K562 (cell line): ENCODE data around the gene MTO1. TPM values are rescaled to one million over a fixed set of nuclear protein-coding genes. Genes with fewer than 3 reads are reported as not detected.

Source experiments
- BRCA1 ChIP-seq, 2 experiments: fragments of 450-650 bp in 1 of 2; sonication (generic) in 1 of 2; formaldehyde crosslinking in 1 of 2; IDR thresholded peaks; 2 replicates each; pipeline versions ENCODE4 v1.5.0 to v1.6.1; 2017 to 2020; ENCODE audit warnings: mild to moderate bottlenecking in 1 of 2, missing genetic modification reagents in 1 of 2
- NCOA1 ChIP-seq: fragments of 450-650 bp; IDR thresholded peaks from 2 replicates; pipeline ENCODE4 v1.6.1; 2016; ENCODE audit warnings: low read depth
- PHB2 ChIP-seq: fragments of 450-650 bp; IDR thresholded peaks from 2 replicates; pipeline ENCODE4 v1.6.1; 2017; ENCODE audit warnings: low read depth
- PHF8 ChIP-seq: fragments of 200-600 bp; sonication (generic); IDR thresholded peaks from 2 replicates; pipeline ENCODE4 v1.6.1; 2012; ENCODE audit warnings: mixed run types, mild to moderate bottlenecking, inconsistent platforms, low read length, moderate library complexity, borderline replicate concordance
- STAT5B ChIP-seq: fragments of 250-450 bp; sonication (Bioruptor Pico); IDR thresholded peaks from 2 replicates; pipeline ENCODE4 v1.8.0; 2021; ENCODE audit warnings: mild to moderate bottlenecking, inconsistent platforms
- TCF7L2 ChIP-seq: fragments of 150-350 bp; IDR thresholded peaks from 2 replicates; pipeline ENCODE4 v1.6.1; 2016; ENCODE audit warnings: low read depth, mild to moderate bottlenecking, low read length, moderate library complexity
- ZNF512 ChIP-seq: IDR thresholded peaks from 2 replicates; pipeline ENCODE4 v1.6.1; 2016; ENCODE audit warnings: missing genetic modification characterization, missing compliant biosample characterization
- polyA plus RNA-seq, 8 experiments: library from polyadenylated mRNA; depleted of rRNA in 4 of 8; stranded (reverse) in 5 of 8; unstranded in 3 of 8; fragments of >200 nt; fragmentation: Nextera tagmentation in 2 of 8; fragmentation: Illumina TruSeq in 1 of 8; extraction: Ambion mirVana in 2 of 8; extraction: Trizol in 1 of 8; gene quantifications; 2 replicates each; pipeline versions ENCODE4 v1.2.1 to v1.2.3, GENCODE V29; 2011 to 2014; ENCODE audit warnings: inconsistent platforms in 1 of 8, missing spikeins in 1 of 8
- total RNA-seq, 7 experiments: library from RNA; depleted of rRNA in 6 of 7; stranded (reverse); fragments of >200 nt in 6 of 7; fragmentation: Illumina TruSeq in 2 of 7; extraction: Trizol in 2 of 7; gene quantifications; 2 replicates each; pipeline versions ENCODE4 v1.2.1 to v1.2.3, GENCODE V29; 2011 to 2021; ENCODE audit warnings: low replicate concordance in 1 of 7
- TF ChIP-seq, protein P1 (sequence below): fragments of 200-600 bp; sonication (generic); IDR thresholded peaks from one replicate; pipeline ENCODE4 v1.6.1; 2012; ENCODE audit warnings: mild to moderate bottlenecking, low read depth, low read length, inconsistent platforms
- TF ChIP-seq, protein P2 (sequence below): fragments of 250-450 bp; sonication (Bioruptor Pico); IDR thresholded peaks from 2 replicates; pipeline ENCODE4 v1.5.0; 2022; ENCODE audit warnings: mild to moderate bottlenecking

MTO1 gene
- total and polyA plus RNA-seq, 9 of the 15 experiments (the other 6 are each of a cell fraction or from before 2014, with no cell fraction given): 33.4 to 62.3 (median 50.6) TPM

DNA sequence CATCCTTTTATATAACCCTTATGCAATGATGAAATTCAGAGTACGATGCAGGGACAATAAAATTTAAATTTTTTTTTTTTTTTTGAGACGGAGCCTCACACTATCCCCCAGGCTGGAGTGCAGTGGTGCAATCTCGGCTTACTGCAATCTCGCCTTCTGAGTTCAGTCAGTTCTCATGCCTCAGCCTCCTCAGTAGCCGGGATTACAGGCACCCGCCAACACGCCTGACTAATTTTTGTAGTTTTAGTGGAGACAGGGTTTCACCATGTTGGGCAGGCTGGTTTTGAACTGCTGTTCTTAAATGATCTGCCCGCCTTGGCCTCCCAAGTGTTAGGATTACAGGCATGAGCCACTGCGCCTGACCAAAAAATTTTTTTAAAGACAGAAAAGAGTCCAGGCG, 15.2 kb downstream of the MTO1 start (continued):
- TF ChIP-seq, protein P1, sequence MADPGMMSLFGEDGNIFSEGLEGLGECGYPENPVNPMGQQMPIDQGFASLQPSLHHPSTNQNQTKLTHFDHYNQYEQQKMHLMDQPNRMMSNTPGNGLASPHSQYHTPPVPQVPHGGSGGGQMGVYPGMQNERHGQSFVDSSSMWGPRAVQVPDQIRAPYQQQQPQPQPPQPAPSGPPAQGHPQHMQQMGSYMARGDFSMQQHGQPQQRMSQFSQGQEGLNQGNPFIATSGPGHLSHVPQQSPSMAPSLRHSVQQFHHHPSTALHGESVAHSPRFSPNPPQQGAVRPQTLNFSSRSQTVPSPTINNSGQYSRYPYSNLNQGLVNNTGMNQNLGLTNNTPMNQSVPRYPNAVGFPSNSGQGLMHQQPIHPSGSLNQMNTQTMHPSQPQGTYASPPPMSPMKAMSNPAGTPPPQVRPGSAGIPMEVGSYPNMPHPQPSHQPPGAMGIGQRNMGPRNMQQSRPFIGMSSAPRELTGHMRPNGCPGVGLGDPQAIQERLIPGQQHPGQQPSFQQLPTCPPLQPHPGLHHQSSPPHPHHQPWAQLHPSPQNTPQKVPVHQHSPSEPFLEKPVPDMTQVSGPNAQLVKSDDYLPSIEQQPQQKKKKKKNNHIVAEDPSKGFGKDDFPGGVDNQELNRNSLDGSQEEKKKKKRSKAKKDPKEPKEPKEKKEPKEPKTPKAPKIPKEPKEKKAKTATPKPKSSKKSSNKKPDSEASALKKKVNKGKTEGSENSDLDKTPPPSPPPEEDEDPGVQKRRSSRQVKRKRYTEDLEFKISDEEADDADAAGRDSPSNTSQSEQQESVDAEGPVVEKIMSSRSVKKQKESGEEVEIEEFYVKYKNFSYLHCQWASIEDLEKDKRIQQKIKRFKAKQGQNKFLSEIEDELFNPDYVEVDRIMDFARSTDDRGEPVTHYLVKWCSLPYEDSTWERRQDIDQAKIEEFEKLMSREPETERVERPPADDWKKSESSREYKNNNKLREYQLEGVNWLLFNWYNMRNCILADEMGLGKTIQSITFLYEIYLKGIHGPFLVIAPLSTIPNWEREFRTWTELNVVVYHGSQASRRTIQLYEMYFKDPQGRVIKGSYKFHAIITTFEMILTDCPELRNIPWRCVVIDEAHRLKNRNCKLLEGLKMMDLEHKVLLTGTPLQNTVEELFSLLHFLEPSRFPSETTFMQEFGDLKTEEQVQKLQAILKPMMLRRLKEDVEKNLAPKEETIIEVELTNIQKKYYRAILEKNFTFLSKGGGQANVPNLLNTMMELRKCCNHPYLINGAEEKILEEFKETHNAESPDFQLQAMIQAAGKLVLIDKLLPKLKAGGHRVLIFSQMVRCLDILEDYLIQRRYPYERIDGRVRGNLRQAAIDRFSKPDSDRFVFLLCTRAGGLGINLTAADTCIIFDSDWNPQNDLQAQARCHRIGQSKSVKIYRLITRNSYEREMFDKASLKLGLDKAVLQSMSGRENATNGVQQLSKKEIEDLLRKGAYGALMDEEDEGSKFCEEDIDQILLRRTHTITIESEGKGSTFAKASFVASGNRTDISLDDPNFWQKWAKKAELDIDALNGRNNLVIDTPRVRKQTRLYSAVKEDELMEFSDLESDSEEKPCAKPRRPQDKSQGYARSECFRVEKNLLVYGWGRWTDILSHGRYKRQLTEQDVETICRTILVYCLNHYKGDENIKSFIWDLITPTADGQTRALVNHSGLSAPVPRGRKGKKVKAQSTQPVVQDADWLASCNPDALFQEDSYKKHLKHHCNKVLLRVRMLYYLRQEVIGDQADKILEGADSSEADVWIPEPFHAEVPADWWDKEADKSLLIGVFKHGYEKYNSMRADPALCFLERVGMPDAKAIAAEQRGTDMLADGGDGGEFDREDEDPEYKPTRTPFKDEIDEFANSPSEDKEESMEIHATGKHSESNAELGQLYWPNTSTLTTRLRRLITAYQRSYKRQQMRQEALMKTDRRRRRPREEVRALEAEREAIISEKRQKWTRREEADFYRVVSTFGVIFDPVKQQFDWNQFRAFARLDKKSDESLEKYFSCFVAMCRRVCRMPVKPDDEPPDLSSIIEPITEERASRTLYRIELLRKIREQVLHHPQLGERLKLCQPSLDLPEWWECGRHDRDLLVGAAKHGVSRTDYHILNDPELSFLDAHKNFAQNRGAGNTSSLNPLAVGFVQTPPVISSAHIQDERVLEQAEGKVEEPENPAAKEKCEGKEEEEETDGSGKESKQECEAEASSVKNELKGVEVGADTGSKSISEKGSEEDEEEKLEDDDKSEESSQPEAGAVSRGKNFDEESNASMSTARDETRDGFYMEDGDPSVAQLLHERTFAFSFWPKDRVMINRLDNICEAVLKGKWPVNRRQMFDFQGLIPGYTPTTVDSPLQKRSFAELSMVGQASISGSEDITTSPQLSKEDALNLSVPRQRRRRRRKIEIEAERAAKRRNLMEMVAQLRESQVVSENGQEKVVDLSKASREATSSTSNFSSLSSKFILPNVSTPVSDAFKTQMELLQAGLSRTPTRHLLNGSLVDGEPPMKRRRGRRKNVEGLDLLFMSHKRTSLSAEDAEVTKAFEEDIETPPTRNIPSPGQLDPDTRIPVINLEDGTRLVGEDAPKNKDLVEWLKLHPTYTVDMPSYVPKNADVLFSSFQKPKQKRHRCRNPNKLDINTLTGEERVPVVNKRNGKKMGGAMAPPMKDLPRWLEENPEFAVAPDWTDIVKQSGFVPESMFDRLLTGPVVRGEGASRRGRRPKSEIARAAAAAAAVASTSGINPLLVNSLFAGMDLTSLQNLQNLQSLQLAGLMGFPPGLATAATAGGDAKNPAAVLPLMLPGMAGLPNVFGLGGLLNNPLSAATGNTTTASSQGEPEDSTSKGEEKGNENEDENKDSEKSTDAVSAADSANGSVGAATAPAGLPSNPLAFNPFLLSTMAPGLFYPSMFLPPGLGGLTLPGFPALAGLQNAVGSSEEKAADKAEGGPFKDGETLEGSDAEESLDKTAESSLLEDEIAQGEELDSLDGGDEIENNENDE: no peak
- TF ChIP-seq STAT5B (CRISPR knock-in tag): no peak
- TF ChIP-seq ZNF512: no peak
- TF ChIP-seq, protein P2, sequence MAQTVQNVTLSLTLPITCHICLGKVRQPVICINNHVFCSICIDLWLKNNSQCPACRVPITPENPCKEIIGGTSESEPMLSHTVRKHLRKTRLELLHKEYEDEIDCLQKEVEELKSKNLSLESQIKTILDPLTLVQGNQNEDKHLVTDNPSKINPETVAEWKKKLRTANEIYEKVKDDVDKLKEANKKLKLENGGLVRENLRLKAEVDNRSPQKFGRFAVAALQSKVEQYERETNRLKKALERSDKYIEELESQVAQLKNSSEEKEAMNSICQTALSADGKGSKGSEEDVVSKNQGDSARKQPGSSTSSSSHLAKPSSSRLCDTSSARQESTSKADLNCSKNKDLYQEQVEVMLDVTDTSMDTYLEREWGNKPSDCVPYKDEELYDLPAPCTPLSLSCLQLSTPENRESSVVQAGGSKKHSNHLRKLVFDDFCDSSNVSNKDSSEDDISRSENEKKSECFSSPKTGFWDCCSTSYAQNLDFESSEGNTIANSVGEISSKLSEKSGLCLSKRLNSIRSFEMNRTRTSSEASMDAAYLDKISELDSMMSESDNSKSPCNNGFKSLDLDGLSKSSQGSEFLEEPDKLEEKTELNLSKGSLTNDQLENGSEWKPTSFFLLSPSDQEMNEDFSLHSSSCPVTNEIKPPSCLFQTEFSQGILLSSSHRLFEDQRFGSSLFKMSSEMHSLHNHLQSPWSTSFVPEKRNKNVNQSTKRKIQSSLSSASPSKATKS (CRISPR knock-in tag): no peak
- TF ChIP-seq BRCA1 (IDR thresholded peaks at IDR 0.05): no peak
- no peak for TF ChIP-seq BRCA1 (CRISPR knock-in tag; IDR thresholded peaks at IDR 0.05)
- TF ChIP-seq TCF7L2: no peak
- no peak for TF ChIP-seq NCOA1
- TF ChIP-seq PHB2: no peak
- no peak for TF ChIP-seq PHF8
